ENCODE measurements around the gene GJA1.
"Not testable (repeated sequence)": the region's sequence is repeated elsewhere in the genome, so short reads cannot be mapped to it uniquely, and the experiment has no call there.

GJA1 gene

GRCh38 chr6:121435444-121436069 lies at the start of gene GJA1:
Gene GJA1, plus strand, starts transcription at chr6:121435646. Its CDS starts 11,202 bp downstream, at chr6:121446848.
- DNase-seq (ENCODE audit: low read depth) = no peak

- DNase-seq (ENCODE audit: low read depth) = not testable (repeated sequence)
These were observed 48.9 kb upstream of the GJA1 start for GRCh38 chr6:121386551-121386950.

DNA sequence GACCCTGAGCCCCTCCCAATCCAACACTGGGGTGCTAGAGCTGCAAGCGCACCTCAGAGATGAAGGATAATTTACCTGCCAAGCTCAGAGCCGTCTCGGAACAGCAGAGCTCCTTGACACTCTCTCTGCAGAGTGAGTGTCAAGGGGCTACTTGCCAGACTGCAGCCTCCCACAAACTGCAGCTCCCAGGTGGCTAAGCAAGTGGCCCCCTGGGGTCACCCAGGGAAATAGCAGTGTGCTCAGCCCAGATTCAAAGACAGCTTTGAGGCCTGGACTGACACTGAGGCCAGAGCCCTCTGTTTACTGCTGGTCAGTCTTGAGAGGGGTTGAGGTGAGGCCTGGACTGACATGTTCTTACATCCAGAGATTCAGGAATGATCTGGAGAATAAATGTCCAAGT lies 46.0 kb upstream of the GJA1 start:
- DNase-seq (ENCODE audit: low read depth) = no peak

- no peak for DNase-seq (ENCODE audit: low read depth)
These were observed 41.5 kb upstream of the GJA1 start for GRCh38 chr6:121393731-121394505.

GRCh38 chr6:121395736-121396135 lies 39.7 kb upstream of the GJA1 start:
- no peak for DNase-seq (ENCODE audit: low read depth)

- DNase-seq (ENCODE audit: low read depth) = not testable (repeated sequence)
These were observed 38.3 kb upstream of the GJA1 start for GRCh38 chr6:121397188-121397587.

DNA sequence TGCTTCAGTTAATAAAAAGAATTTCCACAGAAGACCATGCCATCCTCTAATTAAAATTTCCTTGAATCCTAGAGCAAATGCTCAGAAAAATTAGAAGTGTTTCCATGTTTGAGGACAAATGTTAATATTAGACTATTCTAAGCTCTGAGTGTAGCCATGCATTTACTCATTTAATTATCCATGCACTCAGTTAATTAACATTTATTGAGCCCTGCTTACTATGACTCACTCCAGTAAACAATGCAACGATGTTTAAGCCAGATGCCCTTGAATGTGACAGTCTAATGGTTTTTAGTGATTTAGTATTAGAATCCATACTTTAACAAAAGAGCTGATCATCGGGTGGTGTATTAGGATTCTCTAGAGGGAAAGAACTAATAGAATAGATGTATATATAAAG lies 37.3 kb upstream of the GJA1 start:
- DNase-seq (ENCODE audit: low read depth) = no peak

GRCh38 chr6:121399966-121400365 lies 35.5 kb upstream of the GJA1 start:
- no peak for DNase-seq (ENCODE audit: low read depth)

- no peak for DNase-seq (ENCODE audit: low read depth)
These were observed 31.5 kb upstream of the GJA1 start for GRCh38 chr6:121403964-121404363.

- DNase-seq (ENCODE audit: low read depth) = no peak
These were observed 30.1 kb upstream of the GJA1 start for GRCh38 chr6:121405306-121405705.

DNA sequence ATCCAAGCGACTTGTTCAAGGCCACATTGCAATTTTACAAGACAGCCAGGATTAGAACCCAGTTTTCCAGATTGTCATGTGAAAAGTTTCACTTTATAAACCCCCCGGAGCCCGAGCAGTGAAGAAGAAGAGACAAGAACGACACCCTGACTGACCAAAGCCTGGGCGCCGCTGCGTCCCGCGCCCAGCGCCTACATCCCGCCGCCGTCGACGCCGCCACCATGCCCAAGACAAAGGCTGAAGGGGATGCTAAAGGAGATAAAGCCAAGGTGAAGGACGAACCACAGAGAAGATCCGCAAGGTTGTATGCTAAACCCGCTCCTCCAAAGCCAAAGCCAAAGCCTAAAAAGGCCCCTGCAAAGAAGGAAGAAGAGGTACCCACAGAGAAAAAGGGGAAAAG lies 27.1 kb upstream of the GJA1 start:
- no peak for DNase-seq (ENCODE audit: low read depth)

- no peak for DNase-seq (ENCODE audit: low read depth)
These were observed 21.6 kb upstream of the GJA1 start for GRCh38 chr6:121413879-121414278.

DNA sequence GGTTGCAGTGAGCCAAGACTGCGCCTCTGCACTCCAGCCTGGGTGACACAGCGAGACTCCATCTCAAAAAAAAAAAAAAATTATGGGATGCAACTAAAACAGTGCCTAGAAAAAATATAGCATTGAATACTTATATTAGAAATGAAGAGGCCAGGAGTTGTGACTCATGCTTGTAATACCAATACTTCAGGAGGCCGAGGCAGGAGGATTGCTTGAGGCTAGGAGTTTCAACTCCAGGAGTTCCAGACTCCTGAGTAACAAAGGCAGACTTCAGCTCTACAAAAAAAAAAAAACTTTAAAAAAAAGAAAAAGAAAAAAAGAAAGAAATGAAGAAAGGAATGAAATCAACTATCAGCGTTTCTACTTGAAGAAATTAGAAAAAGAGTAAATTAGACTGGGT lies 17.1 kb upstream of the GJA1 start:
- DNase-seq (ENCODE audit: low read depth) = no peak

GRCh38 chr6:121426686-121427085 lies 8.8 kb upstream of the GJA1 start:
- no peak for DNase-seq (ENCODE audit: low read depth)

DNA sequence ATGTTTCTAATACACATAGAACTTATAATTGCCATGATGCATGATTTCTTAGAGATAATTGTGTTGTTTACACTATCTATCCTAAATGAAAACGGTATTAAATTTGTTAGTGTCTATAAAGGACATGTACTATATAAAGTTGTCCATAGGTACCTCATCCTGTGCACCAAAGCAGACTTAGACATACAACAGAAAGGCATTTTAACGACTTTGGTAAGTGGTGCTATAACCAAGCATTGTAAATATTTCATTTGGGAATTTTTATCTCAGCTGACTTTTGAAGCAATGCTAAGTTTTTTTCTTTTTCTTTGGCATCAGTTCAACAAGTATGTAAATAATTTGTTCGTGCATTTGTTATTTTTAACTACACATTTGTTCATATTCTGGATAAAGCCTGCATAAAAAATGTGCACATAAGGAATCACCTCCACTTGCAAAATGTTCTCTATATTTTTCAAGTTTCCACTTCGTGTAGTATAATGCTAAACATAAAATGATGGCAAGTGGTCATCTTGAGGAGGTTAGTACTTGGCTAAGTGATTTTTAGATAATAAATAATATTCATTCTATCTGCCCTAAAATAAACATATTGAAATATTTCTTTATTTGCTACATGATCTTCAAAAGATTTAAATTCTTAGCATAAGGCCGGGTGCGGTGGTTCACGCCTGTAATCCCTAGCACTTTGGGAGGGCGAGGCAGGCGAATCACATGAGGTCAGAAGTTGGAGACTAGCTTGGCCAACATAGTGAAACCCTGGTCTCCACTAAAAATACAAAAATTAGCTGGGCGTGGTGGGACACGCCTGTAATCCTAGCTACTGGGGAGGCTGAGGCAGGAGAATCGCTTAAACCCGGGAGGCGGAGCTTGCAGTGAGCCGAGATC lies 6.3 kb upstream of the GJA1 start:
- DNase-seq (ENCODE audit: low read depth) = no peak

GRCh38 chr6:121430514-121431460 lies 4.7 kb upstream of the GJA1 start:
- no peak for DNase-seq (ENCODE audit: low read depth)

GRCh38 chr6:121431776-121432175 lies 3.7 kb upstream of the GJA1 start:
- DNase-seq (ENCODE audit: low read depth) = not testable (repeated sequence)

- DNase-seq (ENCODE audit: low read depth) = no peak
These were observed 1.2 kb upstream of the GJA1 start for GRCh38 chr6:121434037-121434770.

DNA sequence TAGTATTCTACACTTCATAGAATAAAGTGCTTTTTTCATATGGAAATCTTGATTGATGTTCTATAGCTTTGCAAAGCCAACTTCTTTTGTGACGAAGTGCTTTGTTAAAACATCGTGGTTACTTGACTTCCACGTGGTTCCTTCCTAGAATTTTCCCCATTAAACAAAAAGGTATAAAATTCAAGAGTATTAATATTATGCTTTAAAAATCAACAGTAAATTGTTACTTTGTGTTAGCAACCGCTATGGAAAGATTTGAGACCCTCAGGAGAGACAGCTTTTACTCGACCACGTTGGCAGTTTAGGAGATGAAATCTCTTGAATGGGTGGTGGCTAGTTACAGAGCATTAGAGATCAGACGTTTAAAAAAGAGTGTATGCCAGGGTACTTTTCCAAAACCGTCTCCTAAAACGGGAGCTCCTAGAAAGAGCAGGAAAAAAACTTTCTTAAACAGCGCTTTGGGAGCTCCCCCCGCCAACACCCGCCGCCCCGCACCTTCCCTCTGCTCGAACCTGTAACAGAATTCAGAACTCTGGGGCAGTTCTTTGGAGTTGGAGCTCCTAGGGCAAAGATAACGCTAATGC lies 920 bp downstream of the GJA1 start:
- no peak for DNase-seq (ENCODE audit: low read depth)
